B cell (primary cell): ENCODE measurements around the gene TMIGD2.
A peak's percentile ranks its signal among the peaks of the same experiment; 100 is the strongest.

Experiments used
- EZH2 ChIP-seq: IDR thresholded peaks from 2 replicates; pipeline ENCODE4 v1.6.1; 2012; ENCODE audit warnings: borderline replicate concordance, low read depth, mild to moderate bottlenecking, moderate library complexity, low read length; ENCODE audit not compliant: insufficient read depth, poor library complexity, severe bottlenecking
- TF ChIP-seq, protein P1 (sequence below): fragments of 200-600 bp; IDR thresholded peaks from one replicate; pipeline ENCODE4 v1.8.0; 2022; ENCODE audit warnings: antibody characterized with exemption, mild to moderate bottlenecking

- TF ChIP-seq, protein P1, sequence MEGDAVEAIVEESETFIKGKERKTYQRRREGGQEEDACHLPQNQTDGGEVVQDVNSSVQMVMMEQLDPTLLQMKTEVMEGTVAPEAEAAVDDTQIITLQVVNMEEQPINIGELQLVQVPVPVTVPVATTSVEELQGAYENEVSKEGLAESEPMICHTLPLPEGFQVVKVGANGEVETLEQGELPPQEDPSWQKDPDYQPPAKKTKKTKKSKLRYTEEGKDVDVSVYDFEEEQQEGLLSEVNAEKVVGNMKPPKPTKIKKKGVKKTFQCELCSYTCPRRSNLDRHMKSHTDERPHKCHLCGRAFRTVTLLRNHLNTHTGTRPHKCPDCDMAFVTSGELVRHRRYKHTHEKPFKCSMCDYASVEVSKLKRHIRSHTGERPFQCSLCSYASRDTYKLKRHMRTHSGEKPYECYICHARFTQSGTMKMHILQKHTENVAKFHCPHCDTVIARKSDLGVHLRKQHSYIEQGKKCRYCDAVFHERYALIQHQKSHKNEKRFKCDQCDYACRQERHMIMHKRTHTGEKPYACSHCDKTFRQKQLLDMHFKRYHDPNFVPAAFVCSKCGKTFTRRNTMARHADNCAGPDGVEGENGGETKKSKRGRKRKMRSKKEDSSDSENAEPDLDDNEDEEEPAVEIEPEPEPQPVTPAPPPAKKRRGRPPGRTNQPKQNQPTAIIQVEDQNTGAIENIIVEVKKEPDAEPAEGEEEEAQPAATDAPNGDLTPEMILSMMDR, result no peak
- TF ChIP-seq EZH2, result peak; percentile 100
These were observed 40.6 kb upstream of the TMIGD2 start for GRCh38 chr19:4342615-4343369.
